Psoas muscle (tissue), 8 donors: Measurements from ENCODE around the gene COMMD2. TPM values are rescaled to one million over a fixed set of nuclear protein-coding genes. Genes with fewer than 3 reads are reported as not detected.

Experiments
- ATAC-seq, 4 donors: fragments of 200-7000 bp; cut with Tn5 transposase; one replicate each; pipeline ENCODE4 v1.9.1; 2020; ENCODE audit warnings: moderate library complexity in 3 of 4, mild to moderate bottlenecking in 2 of 4
- DNase-seq, 2 donors: peaks; one replicate each; pipeline ENCODE4 v3.0.0-alpha.2; 2020
- H3K27ac ChIP-seq: fragments of 200-600 bp; one replicate; pipeline ENCODE4 v1.8.0; 2022
- H3K27me3 ChIP-seq, 3 donors: fragments of 200-600 bp in 1 of 3; one replicate each; pipeline versions ENCODE4 v1.6.1 to v1.8.0; 2013 to 2022; ENCODE audit warnings: low read length in 2 of 3, mild to moderate bottlenecking in 2 of 3, moderate library complexity in 1 of 3; ENCODE audit not compliant: insufficient read depth in 3 of 3
- H3K36me3 ChIP-seq, 2 donors: fragments of 200-600 bp in 1 of 2; one replicate each; pipeline versions ENCODE4 v1.6.1 to v1.8.0; 2013 to 2022; ENCODE audit warnings: low read depth in 1 of 2, mild to moderate bottlenecking in 1 of 2, moderate library complexity in 1 of 2; ENCODE audit not compliant: insufficient read depth in 1 of 2
- H3K4me1 ChIP-seq: fragments of 200-600 bp; one replicate; pipeline ENCODE4 v1.8.0; 2022
- H3K4me3 ChIP-seq: fragments of 200-600 bp; one replicate; pipeline ENCODE4 v1.8.0; 2022; ENCODE audit warnings: mild to moderate bottlenecking
- H3K9me3 ChIP-seq: fragments of 200-600 bp; one replicate; pipeline ENCODE4 v1.8.0; 2022
- CTCF ChIP-seq: fragments of 200-600 bp; IDR thresholded peaks from one replicate; pipeline ENCODE4 v1.8.0; 2022; ENCODE audit warnings: antibody characterized with exemption
- WGBS, 3 donors: extraction: QIAGEN DNeasy Blood & Tissue Kit; methylation state at CpG; one replicate each; pipeline versions ENCODE4 v1.1.6 to v1.1.7; 2013; 5-methylcytosine and 5-hydroxymethylcytosine counted together
- intact Hi-C, 2 donors: fragments of 100-400 bp; cut with DNase I; formaldehyde crosslinking; loops; one replicate each; pipeline versions ENCODE4 v1.11.0 to v1.14.2; 2022
- polyA plus RNA-seq, 3 donors: library from polyadenylated mRNA; stranded (reverse); fragments of 200-250 nt; gene quantifications; one replicate each; pipeline ENCODE4 v1.2.3, GENCODE V29; 2013
- total RNA-seq, 4 donors: library from RNA; stranded (reverse); fragmentation: NEBNext Ultra II Directional in 2 of 4; extraction: Animal tissue kit (Norgen Biotek cat#: 25700) in 2 of 4; gene quantifications; one replicate each; pipeline versions ENCODE4 v1.2.1 to v1.2.4, GENCODE V29; 2021 to 2023
- donor health status: healthy with polysubstance abuse.
- donor health status: DM: no; HTN: no; CAD: no; lungs with moderate emphysema.
- donor health status: Bipolar disorder and iron deficiency.
- donor health status: healthy.
- donor health status: DM: yes; HTN: yes; CAD: no.
- donor health status: DM: no; HTN: no; CAD: no.
- donor health status: DM: no; HTN: no; CAD: no.
- donor health status: DM: yes; HTN: yes; CAD: no.

COMMD2 gene
- total and polyA plus RNA-seq, 7 donors, result 7.7 to 22.8 (median 14.1) TPM

DNA sequence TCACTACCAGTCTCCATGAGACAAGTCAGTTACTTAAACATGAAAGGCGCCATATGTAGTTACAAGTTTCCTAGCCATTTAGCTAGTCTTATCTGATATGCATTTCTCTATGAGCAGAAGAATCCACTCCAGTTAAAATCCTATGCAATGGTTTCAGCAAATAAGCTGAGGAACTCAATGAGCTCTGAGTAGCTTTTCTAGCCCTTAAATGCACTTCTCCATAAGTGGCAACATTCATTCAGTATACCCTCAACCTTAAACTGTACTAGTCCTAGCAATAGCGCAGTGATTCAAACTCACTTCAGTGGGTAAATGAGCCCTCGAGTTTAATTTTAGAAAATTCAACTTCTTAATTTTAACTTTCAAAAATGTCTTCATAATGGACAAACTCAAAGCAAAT lies 7.7 kb downstream of the COMMD2 start:
- no peaks in the 10 kb centered on the region for H3K9me3 ChIP-seq
- no peak for ATAC-seq

GRCh38 chr3:149744151-149744550 lies 8.1 kb downstream of the COMMD2 start:
- no peaks in the 10 kb centered on the region for H3K9me3 ChIP-seq
- intact Hi-C loops, result no loop called here
- no peak overlapping the region for H3K27ac ChIP-seq
- H3K36me3 ChIP-seq, result peaks cover 0 to 99% of the 10 kb centered on the region in 2 donors
- TF ChIP-seq CTCF, result no peak
- ATAC-seq, result no peak
- no peaks in the 10 kb centered on the region for H3K4me1 ChIP-seq
- DNase-seq, result no peak
- no peaks in the 10 kb centered on the region for H3K27me3 ChIP-seq
- no peak overlapping the region for H3K4me3 ChIP-seq

More for the DNA sequence above, 7.7 kb downstream of the COMMD2 start:
- 93 to 97% (median 96%) methylated on average over 3 of the region's 3 CpGs for WGBS, 3 donors
- Histone ChIP-seq H3K27ac (no peak overlapping the region), H3K4me3 (no peak overlapping the region), H3K36me3 (peaks cover 0 to 99% of the 10 kb centered on the region in 2 donors), H3K4me1 (no peaks in the 10 kb centered on the region), H3K27me3 (no peaks in the 10 kb centered on the region)
- no peak for TF ChIP-seq CTCF
- intact Hi-C loops, result no loop called here
- DNase-seq, result no peak

GRCh38 chr3:149739396-149739795 lies 12.9 kb downstream of the COMMD2 start:
- Histone ChIP-seq H3K9me3 (no peaks in the 10 kb centered on the region), H3K4me1 (no peaks in the 10 kb centered on the region), H3K36me3 (peaks cover 0 to 73% of the 10 kb centered on the region in 2 donors), H3K27ac (no peak overlapping the region), H3K27me3 (no peaks in the 10 kb centered on the region), H3K4me3 (no peak overlapping the region)
- TF ChIP-seq CTCF, result no peak
- DNase-seq (no peak), ATAC-seq (no peak)
- WGBS, 3 donors, result 91 to 97% (median 94%) methylated on average over 2 of the region's 2 CpGs
- intact Hi-C loops, result no loop called here

- intact Hi-C loops, result no loop called here
- ATAC-seq (no peak), DNase-seq (no peak)
- Histone ChIP-seq H3K4me3 (no peak overlapping the region), H3K9me3 (no peaks in the 10 kb centered on the region), H3K27ac (no peak overlapping the region), H3K4me1 (no peaks in the 10 kb centered on the region), H3K36me3 (peaks cover 0 to 68% of the 10 kb centered on the region in 2 donors), H3K27me3 (no peaks in the 10 kb centered on the region)
- WGBS, 3 donors, result 90 to 95% (median 93%) methylated on average over 2 of the region's 2 CpGs
- no peak for TF ChIP-seq CTCF
Measured at GRCh38 chr3:149738876-149739275, 13.4 kb downstream of the COMMD2 start.

DNA sequence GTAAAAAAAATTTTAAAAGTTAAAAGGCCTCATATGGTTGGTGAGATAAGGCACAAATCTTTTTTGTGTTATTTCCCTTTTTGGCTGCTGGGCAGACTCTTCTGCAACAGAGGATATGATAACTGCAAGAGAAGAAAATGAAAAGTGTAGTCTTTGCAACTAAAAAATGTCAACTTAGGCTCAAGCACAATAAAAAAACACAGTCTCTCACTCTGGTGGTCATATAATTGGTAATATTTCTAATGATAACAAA lies 15.4 kb downstream of the COMMD2 start:
- Histone ChIP-seq H3K9me3 (no peaks in the 10 kb centered on the region), H3K4me1 (no peaks in the 10 kb centered on the region), H3K36me3 (peaks cover 0 to 48% of the 10 kb centered on the region in 2 donors), H3K4me3 (no peak overlapping the region), H3K27ac (no peak overlapping the region), H3K27me3 (no peaks in the 10 kb centered on the region)
- intact Hi-C loops, result no loop called here
- no peak for TF ChIP-seq CTCF
- DNase-seq (no peak), ATAC-seq (no peak)
